HAP-1 (cell line): ENCODE data around the gene TLE4.

ENCODE experiments used
- DNase-seq, 2 experiments: peaks; one replicate each; pipeline ENCODE4 v3.0.0-alpha.2; 2016 to 2020; ENCODE audit warnings: low spot score in 2 of 2
- H3K27me3 ChIP-seq: fragments of 250-450 bp; sonication (Bioruptor Pico); 2 replicates; pipeline ENCODE4 v1.5.1; 2020; ENCODE audit warnings: low read depth, mild to moderate bottlenecking, moderate library complexity
- H3K36me3 ChIP-seq: fragments of 250-450 bp; sonication (Bioruptor Pico); replicated peaks from 2 replicates; pipeline ENCODE4 v1.5.1; 2020; ENCODE audit warnings: mild to moderate bottlenecking
- H3K4me1 ChIP-seq: fragments of 250-450 bp; sonication (Bioruptor Pico); 2 replicates; pipeline ENCODE4 v1.5.1; 2020; ENCODE audit warnings: mild to moderate bottlenecking
- H3K4me3 ChIP-seq: fragments of 250-450 bp; sonication (Bioruptor Pico); 2 replicates; pipeline ENCODE4 v1.5.1; 2020; ENCODE audit warnings: mild to moderate bottlenecking, moderate library complexity
- H3K9me3 ChIP-seq: fragments of 250-450 bp; sonication (Bioruptor Pico); 2 replicates; pipeline ENCODE4 v1.5.1; 2020; ENCODE audit warnings: mild to moderate bottlenecking, moderate library complexity
- in situ Hi-C: fragments of 300-500 bp; cut with MboI; formaldehyde crosslinking; loops from 3 replicates; pipeline ENCODE4 v1.14.3; 2020; ENCODE audit warnings: low sequenced_read_pairs, inconsistent platforms, mixed read lengths

Gene TLE4

DNA sequence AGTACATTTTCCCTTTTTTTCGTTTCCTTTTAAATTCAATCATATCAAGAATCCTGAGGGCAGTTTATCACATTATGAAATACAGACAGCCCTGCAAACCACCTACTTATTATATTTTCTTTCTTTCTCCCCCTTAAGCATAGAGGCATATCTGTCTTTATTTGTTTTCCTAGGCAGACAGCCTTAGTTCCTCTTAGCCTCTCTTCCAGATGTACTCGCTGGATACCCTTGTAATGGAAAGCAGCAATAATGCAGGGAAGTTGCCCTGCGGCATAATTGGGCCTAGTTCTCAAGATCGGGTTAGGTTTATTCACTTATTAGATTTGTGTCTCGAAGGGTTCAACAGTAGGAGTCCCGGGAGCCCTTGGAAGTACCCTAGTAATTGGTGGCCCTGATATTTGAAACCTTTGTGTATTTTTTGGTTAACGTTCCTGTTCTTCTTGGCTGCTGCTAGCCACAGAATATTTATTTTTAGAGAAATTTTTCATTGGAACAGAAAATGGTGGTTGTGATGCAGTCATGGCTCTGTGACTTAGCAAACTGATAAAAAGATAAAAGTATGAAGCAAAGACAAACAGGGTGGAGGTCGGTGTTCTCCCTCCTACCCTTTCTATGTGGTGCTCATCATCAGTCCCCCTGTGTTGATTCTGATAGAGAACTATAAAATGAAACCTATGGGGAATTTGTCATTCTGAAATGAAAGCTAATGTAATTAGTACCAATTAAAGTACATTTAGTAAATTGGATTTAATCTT lies 6.4 kb downstream of the TLE4 start:
- Histone ChIP-seq H3K36me3 (no peaks in the 10 kb centered on the region), H3K9me3 (no peaks in the 10 kb centered on the region), H3K27me3 (no peaks in the 10 kb centered on the region), H3K4me1 (no peaks in the 10 kb centered on the region), H3K4me3 (no peak overlapping the region)
- DNase-seq = no peak
- in situ Hi-C loops = no loop called here

GRCh38 chr9:79578891-79579290 lies 7.1 kb downstream of the TLE4 start:
- H3K4me3 ChIP-seq = no peak overlapping the region
- no peak for DNase-seq
- no peaks in the 10 kb centered on the region for H3K27me3 ChIP-seq
- H3K9me3 ChIP-seq = no peaks in the 10 kb centered on the region
- no peaks in the 10 kb centered on the region for H3K36me3 ChIP-seq
- in situ Hi-C loops = no loop called here
- no peaks in the 10 kb centered on the region for H3K4me1 ChIP-seq

- Histone ChIP-seq H3K4me3 (no peak overlapping the region), H3K36me3 (no peaks in the 10 kb centered on the region), H3K27me3 (no peaks in the 10 kb centered on the region), H3K4me1 (no peaks in the 10 kb centered on the region), H3K9me3 (no peaks in the 10 kb centered on the region)
- no peak for DNase-seq
- in situ Hi-C loops = no loop called here
Observed at GRCh38 chr9:79579624-79580023, 7.9 kb downstream of the TLE4 start.

DNA sequence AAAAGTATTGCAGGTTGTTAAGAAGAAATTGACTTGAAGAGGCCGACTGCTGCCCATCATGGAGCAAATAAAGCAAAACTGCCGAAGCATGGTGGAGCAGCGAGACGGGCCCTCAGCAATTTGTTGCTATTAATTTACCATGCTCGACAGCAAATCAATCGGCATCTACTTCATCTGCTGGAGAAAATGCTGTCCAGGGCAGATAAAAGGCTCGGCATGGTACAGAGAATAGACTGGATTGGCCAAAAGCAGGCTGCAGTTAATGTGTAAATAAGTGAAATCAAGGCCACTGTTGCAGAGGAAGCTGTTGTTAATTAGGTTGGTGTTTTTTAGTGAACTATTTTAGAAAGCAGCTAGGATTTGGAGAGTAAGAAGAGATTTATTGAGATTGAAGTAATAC lies 8.3 kb downstream of the TLE4 start:
- H3K4me1 ChIP-seq = no peaks in the 10 kb centered on the region
- no peaks in the 10 kb centered on the region for H3K27me3 ChIP-seq
- H3K36me3 ChIP-seq = no peaks in the 10 kb centered on the region
- in situ Hi-C loops = no loop called here
- no peak overlapping the region for H3K4me3 ChIP-seq
- H3K9me3 ChIP-seq = no peaks in the 10 kb centered on the region
- no peak for DNase-seq

DNA sequence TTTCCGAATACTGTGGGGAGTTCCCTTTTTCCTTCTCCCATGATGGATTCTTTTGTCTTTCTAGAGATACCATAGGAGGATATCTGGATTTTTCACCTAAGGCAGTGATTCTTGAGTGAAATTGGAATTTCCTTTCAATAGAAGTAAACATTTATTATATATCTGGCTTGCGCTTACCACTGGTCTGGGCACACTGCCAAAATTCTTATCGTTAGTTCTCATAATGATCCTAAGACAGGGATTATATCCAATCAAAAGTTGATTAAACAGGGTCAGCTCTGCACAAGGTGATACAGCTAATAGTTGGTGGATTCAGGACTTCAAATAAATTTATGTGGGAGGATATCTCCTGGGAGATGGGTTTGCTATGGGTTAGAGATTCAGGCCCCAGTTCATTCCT lies 9.6 kb downstream of the TLE4 start:
- Histone ChIP-seq H3K27me3 (no peaks in the 10 kb centered on the region), H3K4me3 (no peak overlapping the region), H3K4me1 (no peaks in the 10 kb centered on the region), H3K9me3 (no peaks in the 10 kb centered on the region), H3K36me3 (no peaks in the 10 kb centered on the region)
- DNase-seq = no peak
- in situ Hi-C loops = no loop called here

GRCh38 chr9:79581794-79582193 lies 10.0 kb downstream of the TLE4 start:
- no peaks in the 10 kb centered on the region for H3K36me3 ChIP-seq
- H3K27me3 ChIP-seq = no peaks in the 10 kb centered on the region
- no peak overlapping the region for H3K4me3 ChIP-seq
- H3K4me1 ChIP-seq = no peaks in the 10 kb centered on the region
- in situ Hi-C loops = no loop called here
- no peaks in the 10 kb centered on the region for H3K9me3 ChIP-seq
- DNase-seq = no peak

DNA sequence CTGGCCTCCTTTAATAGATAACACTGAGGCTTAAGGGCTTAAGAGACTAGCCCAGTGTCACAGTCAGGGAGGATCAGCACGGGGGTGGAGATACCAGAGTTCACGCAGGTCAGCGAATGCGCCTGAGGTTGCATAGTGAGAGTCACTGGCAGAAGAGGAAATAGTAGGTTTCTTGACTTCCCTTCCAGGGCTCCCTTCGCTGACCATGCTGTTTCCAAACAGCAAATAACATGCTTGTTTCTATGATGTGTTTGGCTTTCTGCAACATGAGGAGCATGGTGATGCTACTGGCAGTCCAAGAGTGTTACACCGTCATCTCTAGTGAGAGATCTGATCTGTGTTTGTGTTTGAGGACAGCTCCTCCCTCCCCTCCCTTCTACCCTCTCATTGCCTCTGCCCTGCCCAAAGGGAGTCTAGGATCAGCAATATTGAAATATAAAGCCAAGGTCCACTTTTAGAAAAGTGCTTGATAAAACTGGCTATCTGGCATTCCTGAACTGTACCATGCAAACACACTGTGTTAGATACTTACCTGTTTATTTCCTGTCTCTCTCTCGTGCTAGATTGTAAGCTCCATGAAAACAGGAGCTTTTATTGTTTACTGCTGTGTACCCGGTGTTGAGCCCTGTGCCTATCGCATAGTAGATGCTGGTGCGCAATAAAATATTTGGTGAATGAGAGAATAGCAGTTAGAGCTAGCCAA lies 12.3 kb downstream of the TLE4 start:
- Histone ChIP-seq H3K9me3 (no peaks in the 10 kb centered on the region), H3K27me3 (no peaks in the 10 kb centered on the region), H3K4me3 (no peak overlapping the region), H3K4me1 (no peaks in the 10 kb centered on the region), H3K36me3 (no peaks in the 10 kb centered on the region)
- in situ Hi-C loops = no loop called here
- DNase-seq = no peak

DNA sequence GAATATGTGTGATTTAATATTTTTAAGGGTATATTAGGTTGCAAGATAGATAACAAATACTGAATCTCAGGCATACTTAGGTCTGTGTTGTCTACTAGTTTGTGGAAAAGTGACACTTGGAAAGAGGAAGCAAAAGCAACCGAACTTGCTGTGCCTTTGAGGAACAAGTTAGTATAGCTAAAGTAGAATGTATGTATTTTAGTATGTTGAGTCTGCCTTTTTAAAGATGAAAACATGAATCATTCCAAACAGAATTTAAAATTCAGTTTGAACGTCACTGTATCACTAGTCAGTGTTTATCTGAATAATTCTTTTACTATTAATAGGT lies 12.9 kb downstream of the TLE4 start:
- in situ Hi-C loops = no loop called here
- H3K27me3 ChIP-seq = no peaks in the 10 kb centered on the region
- no peak overlapping the region for H3K4me3 ChIP-seq
- H3K4me1 ChIP-seq = no peaks in the 10 kb centered on the region
- no peaks in the 10 kb centered on the region for H3K36me3 ChIP-seq
- H3K9me3 ChIP-seq = no peaks in the 10 kb centered on the region
- DNase-seq = no peak

DNA sequence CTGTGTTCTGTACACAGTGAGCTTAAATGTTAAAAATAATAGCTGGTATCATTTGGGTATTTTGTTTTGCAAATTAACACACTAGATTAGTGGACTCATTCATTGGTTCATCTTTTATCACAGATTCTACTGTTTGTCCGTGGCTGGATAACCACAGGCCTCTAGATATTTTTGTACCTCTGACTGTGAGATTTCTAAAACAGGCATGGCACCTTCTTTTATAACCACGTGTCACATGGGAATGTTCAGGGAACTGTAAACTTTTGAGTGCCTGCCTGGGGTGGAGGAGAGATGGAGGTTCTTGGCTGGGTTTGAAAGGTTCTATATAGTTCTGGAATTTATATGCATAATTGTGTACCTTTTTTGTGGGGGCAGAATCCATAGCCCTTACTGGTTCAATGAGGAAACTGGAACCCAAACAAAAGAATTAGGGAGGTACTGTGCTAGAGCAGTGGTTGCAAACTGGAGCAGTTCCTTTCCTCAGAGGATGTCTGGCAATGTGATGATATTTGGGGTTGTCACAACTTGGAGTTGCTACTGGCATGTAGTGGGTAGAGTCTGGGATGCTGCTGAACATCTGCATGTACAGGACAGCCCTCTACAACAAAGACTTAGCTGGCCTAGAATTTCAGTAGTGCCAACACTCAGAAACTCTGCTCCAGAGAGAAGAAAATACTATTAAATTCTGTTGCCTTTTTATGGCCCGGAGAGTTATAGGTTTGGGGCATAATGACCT lies 16.9 kb downstream of the TLE4 start:
- DNase-seq = no peak
- Histone ChIP-seq H3K9me3 (no peaks in the 10 kb centered on the region), H3K4me1 (no peaks in the 10 kb centered on the region), H3K27me3 (no peaks in the 10 kb centered on the region), H3K36me3 (no peaks in the 10 kb centered on the region), H3K4me3 (no peak overlapping the region)
- in situ Hi-C loops = no loop called here

DNA sequence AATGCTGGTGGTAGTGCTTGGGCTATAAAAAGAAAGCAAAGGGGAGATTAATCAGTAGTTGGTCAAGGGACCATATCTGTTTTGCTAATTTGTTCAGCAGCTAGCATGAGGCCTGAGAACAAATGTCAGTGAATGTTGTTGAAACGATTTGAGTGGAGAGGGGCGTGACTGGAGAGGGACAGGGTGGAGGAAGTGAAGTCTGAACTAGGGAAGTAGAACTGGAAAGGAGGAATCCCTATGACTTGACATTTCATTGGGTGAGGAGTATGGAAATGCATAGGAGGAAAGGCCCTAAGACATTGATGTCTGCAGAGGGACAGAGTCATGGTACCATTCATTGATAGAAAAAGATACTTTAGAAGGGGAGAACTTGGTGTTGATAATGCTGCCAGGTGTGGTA lies 19.7 kb downstream of the TLE4 start:
- in situ Hi-C loops = no loop called here
- DNase-seq = no peak
- Histone ChIP-seq H3K36me3 (no peaks in the 10 kb centered on the region), H3K27me3 (no peaks in the 10 kb centered on the region), H3K4me3 (no peak overlapping the region), H3K9me3 (no peaks in the 10 kb centered on the region), H3K4me1 (no peaks in the 10 kb centered on the region)

DNA sequence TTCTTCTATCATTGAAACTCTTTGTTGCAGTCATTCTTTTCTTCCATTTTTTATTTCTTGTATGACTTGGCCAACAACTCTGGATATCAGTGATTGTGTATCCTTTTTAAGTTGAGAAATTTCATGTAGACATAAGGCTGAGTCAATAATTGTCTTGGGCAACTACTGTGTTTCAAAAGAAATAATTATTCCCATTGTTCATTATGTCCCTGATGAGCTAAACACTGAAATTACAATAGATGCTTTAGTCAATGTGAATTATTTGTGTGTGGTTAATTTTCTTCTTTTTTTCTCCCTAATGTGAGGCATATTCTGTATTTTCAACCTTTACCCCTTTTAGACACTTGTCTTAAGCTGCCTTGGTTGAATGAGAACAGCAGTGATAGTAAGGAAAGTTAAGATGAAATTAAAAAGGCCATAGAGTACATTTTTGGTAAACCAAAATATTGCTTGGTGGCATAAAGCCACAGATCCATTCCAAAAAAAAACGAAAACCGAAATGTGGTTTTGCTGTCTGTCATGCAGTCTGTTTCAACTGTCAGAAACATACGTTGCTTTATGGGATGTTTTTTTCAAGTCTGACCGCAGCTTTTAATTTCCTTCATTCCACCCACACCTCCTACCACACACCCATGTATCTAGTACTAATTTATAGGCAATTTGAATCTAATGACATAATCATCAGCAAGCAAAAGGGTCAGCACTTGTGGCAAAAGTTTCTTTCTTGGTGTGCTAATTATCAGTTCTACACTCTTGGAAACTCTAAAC lies 21.1 kb downstream of the TLE4 start:
- no peak overlapping the region for H3K4me3 ChIP-seq
- H3K4me1 ChIP-seq = no peaks in the 10 kb centered on the region
- no peaks in the 10 kb centered on the region for H3K9me3 ChIP-seq
- H3K36me3 ChIP-seq = no peaks in the 10 kb centered on the region
- in situ Hi-C loops = no loop called here
- no peak for DNase-seq
- H3K27me3 ChIP-seq = no peaks in the 10 kb centered on the region

DNA sequence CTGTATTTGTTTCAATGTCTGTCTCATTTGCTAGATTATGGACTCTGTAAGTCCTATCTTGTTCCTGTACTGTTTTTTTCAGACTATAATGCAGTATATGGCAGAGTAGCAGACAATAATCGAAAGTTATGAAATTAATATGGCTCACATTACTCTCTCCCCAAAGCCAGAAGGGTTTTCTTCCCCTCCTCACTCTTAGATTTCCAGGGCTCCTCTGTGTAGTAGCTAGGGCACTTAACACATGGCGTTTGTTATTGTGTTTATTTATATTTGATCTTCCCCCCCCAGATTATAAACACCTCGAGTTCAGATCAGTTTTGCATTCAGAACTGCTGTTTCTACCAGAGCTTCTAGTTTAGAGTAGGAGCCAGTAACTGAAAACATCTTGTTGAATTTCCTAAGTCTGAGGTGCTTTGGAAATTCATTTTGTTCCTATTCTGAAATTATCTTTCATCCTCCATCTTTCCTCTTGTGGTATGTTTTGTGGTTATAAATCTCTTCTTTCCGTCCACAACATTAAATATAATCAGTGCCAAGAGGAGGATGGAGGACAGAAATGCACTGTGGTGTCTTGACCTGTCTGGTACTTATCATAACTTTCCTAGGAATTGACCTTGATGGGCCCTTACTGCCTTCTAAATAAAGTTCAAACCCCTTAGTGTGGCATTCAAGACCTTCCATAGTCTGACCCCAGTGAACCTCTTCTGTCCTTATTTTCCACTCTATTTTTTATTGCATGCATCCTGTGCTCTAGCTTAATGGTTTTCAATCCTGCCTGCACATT lies 27.0 kb downstream of the TLE4 start:
- no peak for DNase-seq
- Histone ChIP-seq H3K4me1 (no peaks in the 10 kb centered on the region), H3K4me3 (no peak overlapping the region), H3K36me3 (no peaks in the 10 kb centered on the region), H3K27me3 (no peaks in the 10 kb centered on the region), H3K9me3 (no peaks in the 10 kb centered on the region)
- in situ Hi-C loops = no loop called here

DNA sequence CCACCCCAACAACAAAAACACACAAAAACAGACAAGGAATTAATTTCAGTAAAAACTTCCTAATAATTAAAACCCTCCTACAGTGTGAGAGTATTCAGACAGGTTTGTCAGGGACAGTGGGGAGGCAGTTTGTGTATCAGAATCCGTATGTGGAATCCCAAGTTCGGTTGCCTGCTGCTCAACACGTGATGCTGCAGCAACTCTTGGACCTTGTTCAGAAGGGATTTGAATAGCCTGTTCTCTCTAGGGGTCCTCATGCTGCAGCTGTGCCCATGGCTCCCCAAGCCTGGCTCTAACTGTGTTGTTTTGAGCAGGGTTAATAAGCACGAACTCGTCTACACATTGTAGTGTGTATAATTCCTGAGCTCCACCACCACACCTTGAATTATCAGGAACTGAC lies 28.7 kb downstream of the TLE4 start:
- no peaks in the 10 kb centered on the region for H3K9me3 ChIP-seq
- DNase-seq = no peak
- no peaks in the 10 kb centered on the region for H3K36me3 ChIP-seq
- H3K4me3 ChIP-seq = no peak overlapping the region
- H3K27me3 ChIP-seq = no peaks in the 10 kb centered on the region
- no peaks in the 10 kb centered on the region for H3K4me1 ChIP-seq
- in situ Hi-C loops = no loop called here
